ENCODE data around the gene VPREB3.
"Not testable (repeated sequence)": the region's sequence is repeated elsewhere in the genome, so short reads cannot be mapped to it uniquely, and the experiment has no call there.

Gene VPREB3

GRCh38 chr22:23763954-23764353, 9.7 kb upstream of the VPREB3 start:
- no peak for DNase-seq

DNA sequence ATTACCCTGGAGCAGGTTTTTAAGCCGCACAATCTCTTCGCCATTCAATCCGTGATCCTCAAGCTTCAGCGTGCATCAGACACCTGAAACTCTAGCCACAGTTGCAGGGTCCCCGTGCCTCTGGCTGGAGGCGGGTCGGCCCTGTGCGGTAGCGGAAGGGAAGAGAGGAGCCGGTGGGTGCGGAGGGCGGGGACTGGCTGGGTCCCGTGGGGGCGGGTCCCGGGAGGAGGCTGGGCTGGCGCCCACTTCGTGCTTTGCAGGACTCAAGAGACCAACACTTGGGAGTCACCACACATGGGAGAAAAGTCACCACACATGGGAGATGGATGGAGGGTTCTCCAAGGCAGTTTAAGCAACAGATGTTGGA, 9.3 kb upstream of the VPREB3 start:
- DNase-seq: no peak

- peak in 1 of 2 experiments; percentile 2 for DNase-seq
Observed at GRCh38 chr22:23762842-23763578, 8.8 kb upstream of the VPREB3 start, which contains the start of gene C22orf15. C22orf15 (plus strand) TSS chr22:23762990; CDS start chr22:23763307, 317 bp downstream.

DNA sequence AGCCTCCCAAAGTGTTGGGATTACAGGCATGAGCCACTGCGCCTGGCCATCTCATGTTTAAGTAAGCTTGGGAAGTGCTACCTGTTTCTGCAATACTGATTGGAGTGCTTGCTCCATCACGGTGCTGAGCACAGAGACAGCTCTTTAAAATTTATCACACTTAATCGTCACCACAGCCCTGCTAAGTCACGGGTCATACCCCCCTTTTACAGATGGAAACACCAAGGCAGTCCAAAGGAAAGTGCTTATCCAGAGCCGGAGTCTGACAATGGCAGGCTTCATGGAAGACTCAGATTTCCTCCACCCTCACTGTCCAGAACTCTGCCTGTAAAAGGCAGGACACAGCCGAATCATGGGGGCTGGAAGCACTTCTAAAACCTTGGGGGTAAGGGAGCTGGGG, 5.8 kb upstream of the VPREB3 start:
- DNase-seq: no peak

GRCh38 chr22:23759566-23759965, 5.3 kb upstream of the VPREB3 start:
- no peak for DNase-seq

- DNase-seq: no peak
Observed at GRCh38 chr22:23756891-23757290, 2.7 kb upstream of the VPREB3 start.

- no peak for DNase-seq
Observed at GRCh38 chr22:23755711-23756110, 1.5 kb upstream of the VPREB3 start.

DNA sequence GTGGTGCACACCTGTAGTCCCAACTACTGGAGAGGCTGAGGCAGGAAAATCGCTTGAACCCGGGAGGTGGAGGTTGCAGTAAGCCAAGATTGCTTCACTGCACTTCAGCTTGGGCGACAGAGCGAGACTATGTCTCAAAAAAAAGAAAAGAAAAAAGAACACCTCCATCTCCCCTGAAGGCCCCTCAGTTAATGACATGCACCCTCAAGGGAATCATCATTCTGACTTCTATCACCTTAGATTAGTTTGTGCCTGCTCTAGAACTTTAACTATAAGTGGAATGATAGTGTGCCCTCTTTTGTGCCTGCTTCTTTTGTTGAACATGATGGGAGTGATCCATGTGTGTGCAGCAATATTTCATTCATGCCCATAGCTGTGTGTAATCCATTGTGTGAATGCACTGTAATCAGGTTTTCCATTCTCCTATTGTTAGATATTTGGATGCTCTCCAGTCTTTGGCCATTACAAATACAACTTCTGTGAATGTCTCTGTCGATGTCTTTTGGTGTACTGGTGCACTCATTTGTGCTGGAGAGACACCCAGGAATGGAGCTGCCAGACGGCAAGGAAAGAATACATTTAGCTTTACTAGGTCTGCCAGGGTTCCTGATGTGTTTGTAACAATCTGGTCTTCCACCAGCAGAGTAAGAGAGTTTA, 883 bp upstream of the VPREB3 start:
- DNase-seq: peak in 1 of 2 experiments; percentile 7

- no peak for DNase-seq
Observed at GRCh38 chr22:23753385-23753784, 840 bp downstream of the VPREB3 start.

DNA sequence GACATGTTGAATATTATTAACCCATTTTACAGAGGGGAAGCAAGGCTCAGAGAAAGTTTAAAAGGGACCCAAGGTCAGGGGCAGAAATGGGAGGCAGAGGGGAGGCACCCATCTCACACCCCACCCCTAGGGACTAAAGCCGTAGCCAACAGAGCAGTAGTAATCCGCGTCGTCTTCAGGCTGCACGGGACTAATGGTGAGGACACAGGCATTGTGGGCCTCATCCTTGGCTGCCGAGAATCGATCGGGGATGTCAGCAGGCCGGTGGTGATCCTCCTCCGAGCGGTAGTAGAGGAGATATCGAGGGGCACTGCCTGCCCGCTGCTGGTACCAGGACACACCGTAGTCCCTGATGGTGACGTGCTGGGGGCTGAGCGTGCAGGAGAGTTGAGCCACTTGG, 1.5 kb downstream of the VPREB3 start:
- DNase-seq: no peak

DNA sequence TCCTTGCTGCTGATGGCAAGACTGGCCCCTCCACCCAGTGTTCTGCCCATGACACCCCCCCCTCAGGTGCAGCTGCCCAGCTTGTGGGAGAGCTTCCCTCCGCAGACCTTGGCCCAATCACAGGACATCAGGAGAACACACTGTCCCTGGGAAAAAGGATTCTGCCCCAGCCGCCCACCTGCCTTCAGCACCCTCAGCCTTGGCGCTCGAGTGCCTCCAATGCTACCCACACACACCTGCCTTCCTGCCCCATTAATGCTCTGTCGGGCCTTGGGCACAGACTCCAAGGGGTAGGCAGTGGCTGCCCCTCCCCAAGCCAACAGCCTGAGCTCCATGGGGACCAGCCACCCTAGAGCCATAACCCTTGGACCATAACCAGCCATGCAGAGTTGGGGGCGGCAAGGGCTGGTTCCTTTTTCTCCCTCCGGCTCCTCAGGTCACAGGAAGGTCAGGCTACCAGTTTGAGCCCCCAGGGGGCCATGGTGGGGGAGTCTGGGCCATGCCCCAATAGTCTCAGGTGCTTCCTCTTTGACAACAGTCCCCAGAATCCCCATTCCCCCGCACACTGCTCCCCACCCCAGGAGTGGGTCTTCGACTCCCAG, 2.0 kb downstream of the VPREB3 start:
- no peak for DNase-seq

DNA sequence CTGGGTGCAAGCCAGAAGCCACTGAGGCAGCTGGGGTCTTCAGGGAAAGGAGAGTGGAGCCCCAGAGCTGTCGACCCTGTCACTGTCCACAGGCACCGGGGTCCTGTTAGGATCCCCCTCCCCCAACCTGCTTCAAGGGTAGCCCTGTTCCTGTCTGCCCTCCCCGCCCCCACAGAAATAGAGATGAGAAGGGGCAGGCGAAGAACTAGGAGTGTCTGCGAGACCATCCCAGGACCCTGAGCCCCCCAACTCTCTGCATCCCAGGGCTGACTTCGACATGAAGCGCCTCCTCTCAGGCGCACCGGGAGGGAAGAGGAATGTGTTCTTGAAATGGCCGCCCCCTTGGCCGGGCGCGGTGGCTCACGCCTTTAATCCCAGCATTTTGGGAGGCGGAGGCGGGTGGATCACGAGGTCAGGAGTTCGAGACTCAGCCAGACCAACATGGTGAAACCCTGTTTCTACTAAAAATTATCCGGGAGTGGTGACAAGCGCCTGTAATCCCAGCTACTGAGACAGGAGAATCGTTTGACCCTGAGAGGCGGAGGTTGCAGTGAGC, 2.7 kb downstream of the VPREB3 start:
- peak in 1 of 2 experiments; percentile 18 for DNase-seq

DNA sequence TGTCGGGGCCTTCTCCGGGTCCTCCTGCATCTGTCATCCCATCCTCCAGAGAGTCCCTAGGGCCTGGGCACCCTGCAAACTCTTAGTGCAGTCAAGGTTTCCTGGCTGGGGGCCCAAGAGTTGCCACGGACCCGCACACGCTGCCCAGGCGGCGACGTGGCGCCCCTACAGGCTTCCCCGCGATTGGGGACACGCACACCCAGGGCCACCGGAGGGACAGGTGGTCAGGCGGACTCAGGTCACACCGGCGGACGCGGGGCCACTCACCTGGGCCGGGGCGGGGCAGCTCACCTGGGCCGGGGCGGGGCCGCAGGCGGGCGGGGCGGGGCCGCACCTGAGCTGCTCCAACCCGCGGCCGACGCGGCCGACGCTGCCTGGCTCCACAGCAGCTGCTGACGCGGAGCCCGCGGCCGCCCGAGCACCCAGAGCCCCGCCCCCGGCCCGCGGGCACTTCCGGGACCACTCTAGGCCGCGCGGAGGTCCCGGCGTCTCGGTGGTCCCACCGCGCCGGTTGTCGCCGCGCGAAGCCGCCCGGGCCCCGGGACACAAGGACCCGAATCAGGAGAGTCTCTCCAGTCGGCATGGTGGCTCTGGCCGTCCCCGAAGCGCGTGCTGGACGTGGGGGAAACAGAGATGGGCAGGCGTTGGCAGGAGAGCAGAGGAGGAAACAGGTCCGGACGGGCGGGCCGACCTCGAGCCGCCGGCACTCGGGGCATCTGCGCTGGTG, 3.3 kb downstream of the VPREB3 start, which contains the start of gene ZNF70:
Gene ZNF70 (minus strand): TSS at position 399 of the 727 bp plus-strand sequence. CDS start 5,972 bp downstream, outside the sequence.
- peak; percentile 45 to 70 for DNase-seq

- DNase-seq: no peak
Observed at GRCh38 chr22:23750367-23750713, 3.9 kb downstream of the VPREB3 start.

DNA sequence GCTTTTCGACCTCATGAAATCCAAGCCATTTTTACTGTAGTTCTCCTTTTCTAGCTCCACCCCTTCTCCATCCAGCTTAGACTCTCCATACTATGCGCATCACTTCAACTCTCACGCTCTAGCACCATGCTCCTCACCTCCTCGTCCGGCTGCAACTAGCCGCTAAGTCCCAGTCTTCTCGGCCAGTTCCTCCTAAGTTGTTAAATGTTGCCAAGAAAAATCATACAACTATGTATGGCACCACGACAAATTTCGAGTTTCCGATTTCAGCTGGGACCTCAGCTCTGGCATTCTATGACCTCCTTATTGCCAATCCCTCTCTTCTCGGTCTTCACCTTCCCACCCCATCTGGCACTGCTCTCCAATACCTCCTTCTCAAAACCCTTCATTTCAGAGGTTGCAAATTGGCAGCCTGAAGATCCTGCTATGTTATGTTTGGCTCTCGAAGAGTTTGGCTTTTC, 4.4 kb downstream of the VPREB3 start:
- no peak for DNase-seq

DNA sequence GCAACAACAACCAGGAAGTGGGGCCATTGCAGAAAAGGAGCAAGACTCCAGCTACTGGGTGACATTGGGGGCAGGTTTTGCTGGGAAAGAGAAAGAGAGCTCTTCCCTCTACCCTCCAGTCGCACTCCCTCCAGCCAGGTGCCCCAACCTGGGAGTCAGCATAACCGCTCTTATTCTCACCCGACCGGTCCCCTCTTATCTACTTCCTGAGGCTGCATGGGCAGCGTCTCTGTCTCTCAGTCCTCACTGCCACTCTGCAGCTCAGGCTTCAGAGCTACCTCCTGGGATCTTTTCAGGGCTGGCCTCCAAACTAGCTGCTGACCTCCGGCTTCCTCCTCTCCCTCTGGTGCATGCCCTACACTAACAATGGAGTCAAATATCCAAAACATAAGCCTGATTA, 8.4 kb downstream of the VPREB3 start:
- no peak for DNase-seq

GRCh38 chr22:23744485-23744884, 9.7 kb downstream of the VPREB3 start:
- no peak for DNase-seq

- no peak for DNase-seq
Observed at GRCh38 chr22:23744001-23744400, 10.2 kb downstream of the VPREB3 start.

GRCh38 chr22:23743303-23743705, 10.9 kb downstream of the VPREB3 start:
- no peak for DNase-seq

DNA sequence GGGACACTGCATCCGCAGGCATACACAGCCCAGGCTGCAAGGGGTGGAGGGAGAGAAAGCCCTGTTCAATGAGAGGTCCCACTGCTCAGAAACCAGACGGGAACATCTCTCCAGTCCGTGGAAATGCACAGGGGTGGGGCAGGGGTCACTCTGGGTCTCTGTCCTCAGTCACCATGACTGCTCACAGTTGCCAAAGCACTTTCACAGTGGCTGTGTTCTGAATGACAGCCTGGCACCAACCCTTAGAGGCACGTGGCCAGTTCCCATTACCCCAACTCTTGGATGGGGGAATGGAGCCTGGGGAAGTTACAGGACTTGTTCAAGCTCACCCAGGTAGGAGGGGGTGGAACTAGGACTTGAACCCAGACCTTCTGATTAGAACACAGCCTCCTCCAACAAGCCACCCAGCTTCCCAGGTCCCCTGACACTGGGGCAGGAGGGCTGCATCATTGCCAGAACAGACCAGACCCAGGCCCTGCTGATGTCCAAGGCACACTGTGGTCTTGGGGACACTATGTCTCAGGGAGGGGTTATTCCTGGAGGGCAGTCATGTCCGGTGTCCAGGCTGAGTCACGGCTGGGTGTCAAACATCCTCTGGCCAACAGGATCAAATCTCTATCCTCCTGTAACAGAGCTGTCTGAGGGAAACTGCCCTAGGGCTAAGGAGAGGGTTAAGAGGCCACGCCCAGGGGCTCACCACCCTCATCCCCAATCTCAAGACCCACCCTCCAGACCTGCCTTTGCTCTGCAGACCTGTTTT, 11.5 kb downstream of the VPREB3 start:
- peak in 1 of 2 experiments; percentile 2 for DNase-seq

DNA sequence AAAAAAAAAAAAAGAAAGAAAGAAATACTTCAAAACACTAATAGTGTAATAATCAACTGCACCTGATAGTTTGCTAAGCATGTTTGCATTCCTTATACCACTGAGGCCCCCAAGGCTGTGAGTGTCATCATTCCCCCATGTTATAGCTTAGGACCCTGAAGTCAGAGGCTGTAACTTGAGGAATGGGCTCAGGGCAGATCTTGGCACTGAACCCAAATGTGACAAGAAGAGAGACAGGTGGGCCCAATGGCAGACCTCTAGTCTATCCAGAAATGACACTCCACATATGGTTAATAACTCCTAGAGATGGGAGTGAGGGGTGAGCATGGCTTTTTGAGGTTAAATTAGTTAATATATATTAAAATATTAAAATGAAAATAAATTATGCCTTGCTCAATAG, 16.5 kb downstream of the VPREB3 start:
- no peak for DNase-seq

GRCh38 chr22:23728108-23728507, 26.1 kb downstream of the VPREB3 start:
- not testable (repeated sequence) for DNase-seq
